Fibroblast of skin of scalp (primary cell): ENCODE data around the gene SLC9A9.

Experiments
- DNase-seq: peaks from one replicate; pipeline ENCODE4 v3.0.0-alpha.2; 2013

The SLC9A9 gene

DNA sequence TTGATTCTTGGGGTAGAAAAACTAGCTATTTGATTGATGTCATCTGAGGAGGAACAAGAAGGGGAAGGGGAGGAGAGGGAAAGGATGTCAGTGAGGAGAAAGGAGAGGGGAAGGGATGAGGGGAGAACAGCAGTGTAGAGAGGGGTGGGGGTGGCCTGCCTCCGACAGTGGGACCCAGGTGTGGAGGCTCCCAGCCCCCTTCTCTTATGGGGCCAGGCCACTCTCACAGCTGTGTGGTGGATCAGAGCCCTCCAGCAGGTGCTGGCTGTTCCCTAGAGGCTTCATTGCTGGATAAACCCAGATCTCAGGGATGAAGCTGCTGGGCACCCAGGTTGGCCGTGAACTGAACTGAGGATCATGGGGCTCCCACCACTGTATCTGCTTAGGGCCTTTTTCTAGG lies 464.2 kb downstream of the SLC9A9 start:
- no peak for DNase-seq

DNA sequence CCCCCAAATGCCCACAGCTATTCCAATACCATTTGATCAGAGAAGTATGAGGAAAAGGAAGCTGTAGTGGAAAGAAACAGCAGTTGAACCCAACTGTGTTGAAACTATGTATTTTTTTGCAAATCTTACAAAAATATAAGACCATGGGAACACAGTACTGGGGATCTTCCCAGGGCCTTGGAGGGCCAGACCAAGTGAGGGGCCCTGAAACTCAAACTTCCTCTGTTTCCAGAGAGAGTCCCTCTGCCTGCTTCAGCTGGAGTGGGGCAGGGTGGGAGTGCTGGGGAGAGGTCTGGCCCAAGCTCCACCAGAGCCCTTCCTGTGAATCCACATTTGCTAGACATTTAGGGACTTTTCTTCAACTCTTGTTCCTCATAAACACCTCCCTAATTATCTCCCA lies 464.8 kb downstream of the SLC9A9 start:
- no peak for DNase-seq

DNA sequence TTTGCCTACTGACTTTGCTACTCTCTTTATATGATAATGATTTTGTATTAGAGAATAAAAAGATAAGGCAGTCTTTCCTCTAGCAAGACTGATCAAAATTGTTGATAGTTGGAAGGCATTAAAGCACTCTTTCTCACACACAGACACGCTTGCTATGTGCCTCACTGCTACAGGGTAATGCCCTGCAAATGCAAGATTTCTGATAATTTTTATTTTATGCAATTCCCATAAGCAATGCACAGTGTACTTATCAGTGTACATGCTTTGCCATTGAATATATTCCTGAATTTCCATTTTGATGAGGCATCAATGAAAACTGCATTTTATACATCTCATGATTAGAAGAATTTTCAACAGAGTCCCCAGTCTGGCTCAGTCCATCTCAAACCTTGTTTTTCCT lies 465.5 kb downstream of the SLC9A9 start:
- DNase-seq, result no peak

DNA sequence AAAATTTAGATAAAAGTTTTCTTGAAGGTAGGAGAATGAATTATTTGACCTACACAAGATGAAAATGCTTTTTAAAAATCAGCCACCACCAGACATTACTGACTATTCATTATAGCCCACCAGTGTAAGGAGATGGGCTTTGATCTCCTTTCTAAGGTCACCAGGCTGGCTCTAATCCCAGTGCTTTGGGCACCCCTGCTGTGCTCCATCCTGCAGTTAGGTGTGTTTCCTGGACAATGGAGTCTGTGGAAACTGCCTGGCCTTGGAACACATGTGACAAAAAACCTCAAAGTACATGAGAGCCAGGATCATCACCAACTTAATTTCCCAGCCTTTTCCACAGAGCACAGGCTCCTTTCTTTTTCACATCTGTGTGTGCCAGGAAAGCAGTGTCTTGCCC lies 467.8 kb downstream of the SLC9A9 start:
- no peak for DNase-seq

DNA sequence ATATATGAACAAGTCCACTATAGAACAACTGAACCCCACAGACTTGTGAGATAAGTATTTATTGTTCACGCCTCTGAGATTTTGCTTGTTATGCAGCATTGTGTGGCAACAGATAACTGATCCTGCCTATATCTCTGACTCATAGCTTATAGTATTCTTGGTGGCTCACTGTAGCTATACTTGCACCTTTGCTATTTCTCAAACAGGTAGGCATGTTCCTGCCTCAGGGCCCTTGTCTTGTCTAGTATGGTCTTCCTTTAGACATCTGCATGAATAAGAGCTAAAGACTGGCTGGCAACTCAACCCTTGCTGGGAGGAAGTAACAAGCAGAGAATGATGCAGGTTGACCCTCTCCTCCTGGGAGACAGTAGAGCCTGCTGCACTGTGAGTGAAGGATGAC lies 472.6 kb downstream of the SLC9A9 start:
- DNase-seq, result no peak

DNA sequence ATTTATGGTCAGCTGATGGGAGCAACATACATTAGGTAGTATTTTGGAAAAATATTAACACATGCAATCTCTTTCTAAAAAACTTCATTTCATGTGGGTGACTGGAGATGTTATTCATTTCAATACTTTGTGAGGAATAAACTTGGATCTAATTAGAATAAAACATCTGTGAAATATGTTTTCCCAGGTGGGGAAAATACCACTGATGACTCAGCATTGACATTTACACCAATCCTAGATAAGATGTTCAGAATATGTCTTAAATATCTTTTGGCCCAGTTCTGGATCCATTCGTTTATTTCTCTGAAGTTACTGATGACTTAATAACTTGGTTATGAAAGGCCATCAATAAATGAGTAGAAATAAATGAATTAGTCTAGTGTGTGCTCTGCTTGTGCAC lies 481.1 kb downstream of the SLC9A9 start:
- DNase-seq, result no peak

DNA sequence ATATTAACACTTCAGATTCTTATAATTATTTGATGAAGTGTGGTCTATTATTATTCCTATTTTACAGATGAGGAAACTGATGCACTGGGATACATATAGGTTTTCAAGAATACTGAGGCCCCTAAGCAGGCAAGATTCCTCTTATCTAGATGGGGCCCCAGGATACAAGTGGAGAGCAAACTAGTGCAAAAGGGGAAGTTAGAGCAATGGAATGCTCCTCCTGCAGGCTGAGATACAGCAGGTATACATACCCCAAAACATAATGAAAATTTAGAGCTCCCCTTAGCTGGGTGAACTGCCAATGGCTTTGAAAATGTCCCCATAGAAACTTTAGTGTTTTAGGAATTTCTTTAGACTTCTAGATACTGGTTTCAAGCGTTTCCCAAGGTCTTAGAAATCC lies 481.6 kb downstream of the SLC9A9 start:
- no peak for DNase-seq

DNA sequence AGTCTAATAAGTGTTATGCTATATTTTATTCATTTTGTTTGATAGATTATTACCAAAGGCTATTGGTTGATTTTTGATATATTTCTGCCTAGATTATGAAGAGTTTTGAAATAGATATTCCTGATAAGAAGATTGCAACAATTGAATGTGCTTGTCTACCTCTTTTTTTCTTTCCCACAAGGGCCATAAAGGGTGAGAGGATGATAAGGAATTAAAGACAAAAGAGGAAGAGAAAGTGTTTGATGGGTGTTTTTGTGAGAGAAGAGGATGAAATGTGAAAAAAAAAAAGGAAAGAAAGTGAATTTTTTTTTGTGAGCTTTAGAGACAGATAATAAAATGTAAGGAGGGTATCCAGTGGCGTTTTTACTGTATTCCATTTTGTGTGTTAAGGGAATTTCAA lies 484.3 kb downstream of the SLC9A9 start:
- DNase-seq, result no peak

DNA sequence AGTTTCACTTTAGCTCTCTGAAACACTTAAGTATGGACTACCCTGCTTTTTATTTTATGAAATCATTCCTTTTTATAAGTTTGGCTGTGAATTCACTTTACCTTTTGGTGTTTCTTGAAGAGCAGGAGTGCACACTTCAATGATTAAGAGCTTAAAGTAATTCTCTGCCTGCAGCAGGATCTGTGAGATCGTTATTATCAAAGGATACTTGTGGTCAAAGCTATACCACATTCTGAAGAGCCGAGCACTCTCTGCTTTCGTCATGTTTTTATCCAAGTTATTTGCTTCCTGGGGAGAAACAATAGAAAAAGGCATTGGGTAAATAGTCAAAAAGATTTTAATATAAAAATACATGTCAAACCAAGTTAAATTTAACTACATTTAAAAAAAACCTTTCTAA lies 485.0 kb downstream of the SLC9A9 start:
- DNase-seq, result peak; percentile 26

DNA sequence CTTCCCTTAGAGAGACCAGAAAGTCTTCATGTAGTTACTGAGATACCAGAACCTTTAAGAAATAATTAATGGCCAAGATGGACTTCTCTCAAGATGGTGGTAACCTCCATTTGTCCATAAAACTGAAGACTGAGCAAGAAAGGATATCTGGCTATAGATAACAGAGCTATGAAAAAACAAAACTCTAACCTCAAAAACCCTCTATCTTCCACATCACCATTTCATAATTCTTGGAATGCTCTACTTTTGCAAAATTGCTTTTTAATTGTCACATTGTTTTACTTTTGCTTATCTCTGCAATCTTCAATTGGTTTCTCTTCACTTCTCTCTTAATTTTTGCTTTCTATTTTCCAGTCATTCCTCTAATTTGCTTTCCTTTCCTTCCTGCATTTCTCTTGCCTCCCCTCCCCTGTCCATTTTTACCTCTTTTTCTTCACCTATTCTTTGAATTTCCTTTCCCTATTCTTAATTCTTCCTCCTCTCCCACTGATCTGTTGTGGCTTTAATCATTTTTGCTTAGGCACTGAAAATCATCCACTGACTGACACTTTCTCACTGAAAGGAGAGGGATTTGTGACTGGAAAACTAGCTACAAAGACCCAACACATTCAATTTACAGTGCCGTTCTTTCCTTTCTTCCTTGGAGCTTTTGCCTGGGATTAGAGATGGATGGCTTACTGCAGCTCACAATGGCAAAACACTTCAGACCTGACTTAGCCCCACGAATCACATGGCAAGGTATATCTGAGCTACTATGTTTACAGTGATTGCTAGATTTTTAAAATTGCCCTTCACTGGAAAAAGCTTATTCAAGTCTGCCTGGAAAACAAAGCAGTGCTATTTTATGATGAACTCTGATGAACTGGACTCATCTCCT lies 485.9 kb downstream of the SLC9A9 start:
- DNase-seq, result no peak

DNA sequence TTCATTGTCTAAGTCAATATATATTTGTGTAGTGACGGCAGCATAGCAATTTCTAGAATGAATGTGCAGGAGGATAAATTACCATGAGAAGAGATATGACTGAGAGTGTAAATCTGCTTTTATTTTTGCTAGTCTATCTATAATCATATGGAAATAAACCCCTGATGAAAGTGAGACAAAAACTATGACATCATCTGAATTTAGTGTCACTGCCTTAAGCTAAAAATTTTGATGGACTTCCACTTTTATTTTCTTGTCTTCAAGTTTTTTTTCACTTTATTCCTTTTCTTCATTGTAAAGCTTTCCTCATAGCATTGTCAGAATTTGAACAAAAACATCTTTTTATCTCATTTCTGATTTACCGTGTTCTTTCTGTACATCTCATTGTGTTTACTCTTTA lies 486.7 kb downstream of the SLC9A9 start:
- DNase-seq, result no peak

DNA sequence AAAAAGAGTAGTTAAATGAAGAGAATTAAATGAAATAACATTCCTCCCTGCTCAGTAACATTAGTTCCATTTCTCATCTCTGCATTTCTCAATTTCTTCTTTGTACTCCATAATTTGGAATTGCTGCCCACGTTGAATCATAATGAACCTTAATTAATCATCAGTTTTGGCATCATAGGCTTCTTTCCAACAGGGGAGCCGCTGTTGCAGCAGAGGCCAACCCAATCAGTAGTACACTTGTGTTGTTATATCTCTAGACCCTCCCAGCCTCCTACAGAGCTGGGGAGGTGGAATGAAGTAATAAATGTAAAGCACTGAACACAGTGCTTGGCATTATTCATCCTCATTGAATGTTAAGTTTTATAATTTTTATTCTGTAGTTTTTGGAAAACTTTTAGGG lies 488.0 kb downstream of the SLC9A9 start:
- DNase-seq, result no peak

DNA sequence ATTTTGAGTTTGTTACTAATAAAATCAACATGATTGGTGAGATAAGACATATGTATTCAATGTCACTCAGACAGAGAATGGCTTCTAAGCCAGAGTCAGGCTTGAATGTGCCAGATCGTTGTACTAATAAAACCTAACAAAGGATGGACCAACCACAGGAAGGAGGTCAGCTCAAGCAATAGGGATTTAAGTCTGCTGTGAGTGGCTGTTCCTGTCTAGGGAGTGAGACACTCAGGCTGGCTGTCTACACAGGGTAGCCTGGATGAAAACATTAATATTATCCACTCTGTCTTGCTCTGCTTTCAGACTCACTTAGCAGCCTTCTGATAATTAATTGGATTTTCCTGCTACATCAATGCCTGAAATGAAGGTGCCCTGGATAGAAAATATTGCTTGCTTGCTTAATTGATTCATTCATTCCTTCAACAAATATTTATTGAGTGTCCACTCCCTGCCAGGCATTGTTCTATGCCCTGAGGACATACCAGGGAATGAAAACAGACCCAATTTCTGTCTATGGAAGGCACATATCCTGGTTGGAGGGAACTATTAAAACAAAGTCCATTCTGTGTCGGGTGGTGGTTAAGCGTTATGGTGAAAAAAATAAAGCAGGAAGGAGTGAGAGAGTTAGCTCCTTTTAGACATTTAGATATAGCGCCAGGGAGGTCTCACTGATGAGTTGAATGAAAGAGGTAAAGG lies 489.3 kb downstream of the SLC9A9 start:
- DNase-seq, result no peak

DNA sequence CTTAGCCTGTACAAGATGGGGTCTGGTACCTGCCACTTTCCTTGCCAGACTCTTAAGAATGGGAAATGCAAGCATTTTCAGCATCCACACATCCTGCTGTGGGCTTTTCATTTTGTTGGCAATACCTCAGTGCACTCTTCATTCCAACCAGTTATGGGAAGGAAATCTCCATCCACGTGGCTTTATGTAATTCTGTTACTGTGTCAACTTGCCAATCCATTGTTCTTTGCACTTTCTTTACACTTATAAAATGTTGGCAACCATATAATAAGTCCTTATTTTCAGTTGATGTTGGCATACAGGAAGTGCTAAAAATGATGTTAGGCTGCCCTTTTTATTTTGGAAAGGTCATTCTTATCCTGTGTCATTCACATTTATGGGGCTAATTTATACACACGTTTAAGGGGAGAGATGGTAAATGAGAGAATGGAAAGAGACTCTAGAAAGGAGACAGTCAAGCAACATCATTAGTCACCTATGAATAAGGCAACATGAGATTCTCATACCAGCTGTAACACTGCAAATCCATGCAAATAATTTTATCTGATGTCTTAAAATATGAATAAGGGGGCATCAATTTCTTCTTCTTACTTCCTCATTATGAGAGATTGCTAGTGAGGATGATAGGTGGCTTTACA lies 490.0 kb downstream of the SLC9A9 start:
- DNase-seq, result no peak

DNA sequence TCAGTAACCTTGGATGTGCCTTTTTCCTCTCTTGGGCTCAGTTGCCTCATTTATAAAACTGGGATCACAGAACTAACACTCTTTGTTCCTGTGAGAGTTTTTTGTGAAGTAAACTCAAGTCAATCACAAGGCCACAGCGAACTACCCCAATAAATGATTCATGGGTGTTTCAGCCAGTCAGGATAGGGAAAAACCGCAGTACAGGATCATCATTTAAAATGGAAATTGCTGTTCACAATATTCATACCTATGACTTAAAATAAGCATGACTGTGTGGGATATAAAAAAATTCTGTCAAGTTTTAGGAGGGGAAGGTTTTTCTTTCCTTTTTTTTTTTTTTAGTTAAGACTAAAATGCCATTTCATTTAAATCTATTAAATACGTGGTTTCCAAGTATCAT lies 490.6 kb downstream of the SLC9A9 start:
- no peak for DNase-seq

DNA sequence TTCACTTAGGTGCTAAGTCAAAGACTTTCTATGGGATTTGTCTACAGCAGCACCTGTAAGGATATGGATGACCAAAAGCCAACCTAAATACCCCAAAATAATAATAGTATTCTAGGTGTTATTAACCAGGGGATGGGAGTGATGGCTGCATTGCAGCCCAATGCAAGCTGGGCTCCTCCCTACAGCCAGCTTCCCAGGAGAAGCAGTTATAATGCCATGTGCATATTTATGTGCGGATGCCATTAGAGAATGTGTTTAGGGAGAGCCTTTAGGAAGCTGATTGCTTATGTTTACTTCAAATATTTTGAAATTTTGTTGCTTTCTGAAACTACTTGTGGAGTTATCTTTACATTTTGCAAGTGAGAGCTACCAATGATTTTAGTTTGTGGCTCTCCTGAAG lies 491.4 kb downstream of the SLC9A9 start:
- DNase-seq, result no peak

DNA sequence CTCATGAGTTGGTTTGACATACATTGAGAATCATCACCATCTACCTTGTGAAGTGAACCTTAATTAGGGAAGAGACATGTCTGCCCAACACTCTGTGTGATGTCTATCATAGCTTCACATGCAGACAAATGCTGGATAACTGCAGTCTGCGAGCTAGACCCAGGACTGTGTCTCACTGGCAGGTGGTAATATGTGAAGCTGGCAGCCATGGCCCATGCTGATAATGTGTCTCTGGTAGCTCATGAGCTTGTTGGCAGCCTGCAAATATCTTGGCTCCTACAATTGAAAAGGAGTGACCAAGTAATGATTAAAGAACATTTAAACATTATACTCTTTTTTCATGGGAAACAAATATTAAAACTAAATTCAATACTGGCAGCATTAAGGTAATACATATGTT lies 493.9 kb downstream of the SLC9A9 start:
- DNase-seq, result no peak

DNA sequence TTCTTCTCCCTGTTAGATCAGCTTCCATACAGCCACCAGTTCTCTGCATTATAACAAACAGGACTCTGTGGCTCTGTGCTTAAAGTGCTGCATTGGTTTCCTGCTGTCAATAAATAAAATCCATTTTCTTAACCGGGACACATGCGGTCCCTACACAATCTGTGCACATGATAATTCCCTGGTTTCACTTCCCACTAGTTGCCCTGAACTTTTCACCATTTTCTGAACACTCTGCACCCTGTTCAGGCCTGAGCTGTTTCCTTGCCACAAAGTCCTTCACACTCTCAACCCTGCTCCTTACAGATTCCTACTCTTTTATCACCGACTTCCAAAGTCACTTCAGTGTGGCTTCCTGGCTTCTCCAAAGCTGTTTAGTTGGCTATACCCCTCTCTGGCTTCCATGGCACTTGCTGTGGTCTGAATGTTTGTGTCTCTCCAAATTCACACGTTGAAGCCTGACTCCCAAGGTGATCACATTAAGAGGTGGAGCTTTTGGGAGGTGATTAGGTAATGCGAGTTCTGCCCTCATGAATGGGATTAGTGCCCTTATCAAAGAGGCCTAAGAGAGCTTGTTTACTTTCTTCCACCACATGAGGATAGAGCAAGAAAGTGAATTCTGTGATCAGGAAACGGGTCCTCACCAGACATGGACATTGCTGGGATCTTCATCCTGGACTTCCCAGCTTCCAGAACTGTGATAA lies 495.3 kb downstream of the SLC9A9 start:
- no peak for DNase-seq

DNA sequence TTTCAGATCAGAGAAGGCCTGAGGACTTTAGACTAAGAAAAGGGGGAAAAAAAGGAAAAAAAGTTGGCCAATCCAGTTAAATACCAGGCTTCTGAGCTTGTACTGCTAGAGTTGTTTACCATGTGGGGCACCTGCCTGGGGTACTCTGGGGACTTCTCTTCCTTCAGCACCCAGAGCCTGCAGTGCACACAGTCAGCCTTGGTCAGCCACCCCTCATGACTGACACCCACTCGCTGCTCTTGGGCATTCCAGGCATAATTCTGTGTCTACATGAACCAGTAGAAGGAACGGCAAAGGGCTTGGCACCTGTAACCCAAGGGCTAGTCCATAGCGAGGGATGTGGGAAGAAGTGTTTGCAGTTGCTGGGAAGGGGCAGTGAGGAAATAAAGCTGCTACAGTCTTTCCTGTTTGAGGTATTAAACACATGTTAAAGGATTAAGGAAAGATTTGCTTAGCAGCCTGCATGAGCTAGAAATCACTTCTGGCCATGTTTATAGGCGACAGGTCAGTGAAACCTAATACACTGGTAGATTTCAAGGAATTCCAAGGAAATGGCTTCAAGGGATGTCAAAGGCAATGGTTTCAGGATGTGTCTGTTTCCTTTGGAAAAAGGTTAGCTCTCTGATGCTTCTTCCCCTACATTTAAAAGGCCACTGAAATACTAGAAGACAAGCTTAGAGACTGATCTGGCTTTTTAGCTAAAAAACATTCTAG lies 496.2 kb downstream of the SLC9A9 start:
- no peak for DNase-seq

DNA sequence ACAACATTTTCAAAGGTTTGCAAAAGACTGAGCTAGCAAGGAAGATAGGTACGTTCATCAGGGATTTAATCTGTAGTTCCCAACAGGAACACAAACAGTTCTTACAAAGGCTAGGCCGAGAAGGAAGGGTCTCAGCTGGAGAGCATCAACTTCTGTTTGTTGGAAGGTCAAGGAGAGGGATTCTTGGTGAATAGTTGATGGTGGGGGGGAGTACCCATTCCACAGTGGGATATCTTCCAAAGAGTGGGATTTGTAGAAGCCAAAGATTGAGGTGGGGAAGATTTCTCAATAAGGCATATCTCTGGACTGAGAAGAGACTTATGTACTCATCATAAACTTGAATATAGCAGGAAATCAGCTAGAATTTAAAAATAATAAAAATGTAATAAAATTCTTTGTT lies 496.9 kb downstream of the SLC9A9 start:
- no peak for DNase-seq

DNA sequence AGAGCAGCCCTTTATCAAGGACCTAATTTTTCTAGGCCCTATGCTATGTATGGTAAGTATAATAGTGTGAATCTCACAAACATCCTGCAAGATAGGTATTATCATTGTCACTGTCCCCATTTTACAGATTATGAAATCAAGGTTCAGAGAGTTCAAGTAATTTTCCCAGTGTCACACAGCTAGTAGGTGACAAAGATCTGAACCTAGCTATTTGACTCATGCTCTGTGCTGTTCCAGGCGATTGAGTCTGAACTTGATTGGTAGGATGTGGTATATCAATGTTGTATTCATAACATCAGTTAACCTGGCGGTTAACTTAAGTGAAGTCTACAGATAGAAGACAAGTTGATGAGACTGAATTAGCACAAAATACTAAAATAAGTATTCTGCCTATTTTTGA lies 498.8 kb downstream of the SLC9A9 start:
- no peak for DNase-seq
